Activated T-cell treated with anti-CD3 and anti-CD28 coated beads, Interleukin-2, amount 50 U/mL, for 48 hours (primary cell): ENCODE results near the gene DTX1.
"Not testable (repeated sequence)": the region's sequence is repeated elsewhere in the genome, so short reads cannot be mapped to it uniquely, and the experiment has no call there.

Source experiments
- DNase-seq, 2 experiments: peaks; one replicate each; pipeline ENCODE4 v3.0.0-alpha.2; 2020

Gene DTX1

DNA sequence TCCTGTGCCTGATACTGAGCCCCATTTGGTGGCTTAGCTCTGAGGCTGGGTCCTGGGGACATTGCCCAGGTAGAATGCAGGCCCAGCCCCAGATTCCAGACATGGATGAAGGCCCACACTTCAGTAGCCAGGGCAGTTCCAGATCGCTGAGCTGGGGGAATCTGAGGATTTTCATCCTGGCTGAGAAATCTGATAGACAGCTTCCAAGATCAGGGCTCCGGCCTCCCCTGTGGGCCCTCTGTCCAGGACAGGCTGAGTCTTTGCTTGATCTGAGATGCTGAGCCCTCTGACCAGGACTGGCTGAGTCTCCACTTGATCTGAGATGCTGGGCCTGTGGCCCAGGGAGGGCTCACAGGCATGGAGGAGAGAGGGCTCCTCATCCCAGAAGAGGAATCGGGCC, 82.3 kb downstream of the DTX1 start:
- DNase-seq, result no peak

DNA sequence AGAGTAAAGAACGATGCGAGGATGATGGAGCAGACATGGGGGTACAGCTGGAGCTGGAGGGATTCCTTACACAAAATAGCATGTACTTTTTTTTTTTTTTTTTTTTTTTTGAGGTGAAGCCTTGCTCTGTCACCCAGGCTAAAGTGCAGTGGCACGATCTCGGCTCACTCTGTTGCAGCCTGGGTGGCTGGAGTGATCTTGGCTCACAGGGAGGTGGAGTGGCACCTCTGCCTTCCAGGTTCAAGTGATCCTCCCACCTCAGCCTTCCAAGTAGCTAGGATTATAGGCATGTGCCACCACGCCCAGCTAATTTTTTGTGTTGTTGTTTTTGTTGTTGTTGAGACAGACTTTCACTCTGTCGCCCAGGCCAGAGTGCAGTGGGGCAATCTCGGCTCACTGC, 84.2 kb downstream of the DTX1 start:
- DNase-seq, result no peak

DNA sequence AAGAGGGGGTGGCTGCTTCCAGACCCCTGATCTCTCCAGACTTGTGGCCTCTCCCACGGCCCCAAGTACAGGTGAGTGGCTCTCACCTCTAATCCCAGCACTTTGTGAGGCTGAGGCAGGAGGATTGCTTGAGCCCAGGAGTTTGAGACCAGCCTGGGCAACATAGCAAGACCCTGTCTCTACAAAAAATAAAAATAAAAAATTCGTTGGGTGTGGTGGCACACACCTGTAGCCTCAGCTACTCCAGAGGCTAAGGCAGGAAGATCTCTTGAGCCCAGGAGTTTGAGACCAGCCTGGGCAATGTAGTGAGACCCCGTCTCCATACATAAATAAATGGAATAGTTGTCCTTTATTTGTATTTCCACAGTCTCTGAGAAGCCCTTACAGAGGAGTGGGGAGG, 85.2 kb downstream of the DTX1 start:
- not testable (repeated sequence) for DNase-seq

DNA sequence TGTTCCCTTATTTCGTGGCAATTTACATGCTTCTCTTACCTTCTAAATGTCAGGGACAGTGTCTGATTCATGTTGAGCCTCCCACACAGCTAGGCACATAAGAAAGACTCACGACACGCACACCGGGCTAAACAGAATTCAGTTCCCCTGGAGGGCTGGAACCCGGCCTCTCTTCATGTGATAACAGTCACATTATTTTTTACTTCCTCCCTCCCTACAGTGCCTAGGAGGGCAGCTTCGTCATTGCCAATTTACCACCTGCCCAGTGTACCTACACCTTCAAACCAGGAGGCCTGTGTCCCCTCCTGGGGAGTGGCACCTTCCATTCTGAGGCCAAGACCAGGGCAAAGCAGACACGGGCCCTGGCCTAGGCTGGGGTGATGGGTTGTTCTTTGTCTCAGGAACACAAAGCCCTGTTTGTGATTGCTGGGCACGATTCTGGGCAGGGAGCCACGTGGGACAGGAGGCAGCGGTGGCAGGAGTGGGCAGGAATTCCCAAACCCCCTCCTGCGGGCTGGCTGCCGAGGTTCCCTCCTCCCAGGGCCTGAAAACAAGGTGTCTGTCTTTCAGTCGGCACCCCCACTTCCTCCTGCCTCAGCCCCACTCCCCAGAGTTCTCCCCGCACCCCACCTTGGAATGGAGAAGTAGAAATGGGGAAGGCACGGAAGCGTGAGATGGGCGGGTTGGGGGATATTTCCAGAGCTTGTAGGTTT, 85.8 kb downstream of the DTX1 start:
- peak in 1 of 2 experiments; percentile 52 for DNase-seq

DNA sequence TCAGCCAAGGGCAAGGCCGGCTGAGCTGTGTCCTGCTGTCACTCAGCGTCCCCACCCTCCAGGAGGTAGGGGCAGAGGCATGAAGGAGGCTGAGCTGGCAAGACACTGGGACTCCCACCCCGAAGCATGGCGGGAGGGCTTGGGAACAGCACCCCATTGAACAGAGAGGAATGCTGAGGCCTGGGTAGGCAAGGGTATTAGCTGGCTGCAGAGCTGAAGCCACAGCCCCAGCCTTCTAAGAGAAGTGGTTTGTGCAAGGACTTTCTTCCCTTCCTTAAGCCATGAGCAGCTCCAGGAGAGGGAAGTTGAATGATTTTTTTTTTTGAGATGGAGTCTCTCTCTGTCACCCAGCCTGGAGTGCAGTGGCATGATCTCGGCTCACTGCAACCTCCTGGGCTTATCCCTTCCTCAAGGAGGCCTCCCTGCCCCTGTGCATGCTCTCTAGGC, 86.4 kb downstream of the DTX1 start:
- no peak for DNase-seq

DNA sequence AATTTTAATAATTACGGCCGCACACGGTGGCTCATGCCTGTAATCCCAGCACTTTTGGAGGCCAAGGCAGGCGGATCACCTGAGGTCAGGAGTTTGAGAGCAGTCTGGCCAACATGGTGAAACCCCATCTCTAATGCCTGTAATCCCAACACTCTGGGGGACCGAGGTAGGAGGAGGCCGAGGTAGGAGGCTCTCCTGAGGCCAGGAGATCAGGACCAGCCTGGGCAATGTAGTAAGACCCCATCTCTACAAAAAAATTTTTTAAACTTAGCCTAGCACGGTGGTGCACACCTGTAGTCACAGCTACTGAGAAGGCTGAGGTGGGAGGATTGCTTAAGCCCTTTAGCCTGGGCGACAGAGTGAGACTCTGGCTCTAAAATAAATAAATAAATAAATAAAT, 87.4 kb downstream of the DTX1 start:
- no peak for DNase-seq

DNA sequence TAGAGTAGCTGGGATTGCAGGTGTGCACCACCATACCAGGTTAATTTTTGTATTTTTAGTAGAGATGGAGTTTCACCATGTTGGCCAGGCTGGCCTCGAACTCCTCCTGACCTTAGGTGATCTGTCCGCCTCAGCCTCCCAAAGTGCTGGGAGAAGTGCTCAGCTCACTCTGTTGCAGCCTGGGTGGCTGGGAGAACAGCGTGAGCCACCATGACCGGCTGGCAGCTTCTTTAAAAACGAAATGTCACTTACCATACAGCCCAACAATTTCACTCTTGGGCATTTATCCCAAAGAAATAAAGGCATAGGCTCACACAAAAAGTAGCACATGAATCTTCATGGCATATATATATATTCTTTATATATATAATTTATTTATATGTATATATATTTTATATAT, 88.3 kb downstream of the DTX1 start:
- no peak for DNase-seq

DNA sequence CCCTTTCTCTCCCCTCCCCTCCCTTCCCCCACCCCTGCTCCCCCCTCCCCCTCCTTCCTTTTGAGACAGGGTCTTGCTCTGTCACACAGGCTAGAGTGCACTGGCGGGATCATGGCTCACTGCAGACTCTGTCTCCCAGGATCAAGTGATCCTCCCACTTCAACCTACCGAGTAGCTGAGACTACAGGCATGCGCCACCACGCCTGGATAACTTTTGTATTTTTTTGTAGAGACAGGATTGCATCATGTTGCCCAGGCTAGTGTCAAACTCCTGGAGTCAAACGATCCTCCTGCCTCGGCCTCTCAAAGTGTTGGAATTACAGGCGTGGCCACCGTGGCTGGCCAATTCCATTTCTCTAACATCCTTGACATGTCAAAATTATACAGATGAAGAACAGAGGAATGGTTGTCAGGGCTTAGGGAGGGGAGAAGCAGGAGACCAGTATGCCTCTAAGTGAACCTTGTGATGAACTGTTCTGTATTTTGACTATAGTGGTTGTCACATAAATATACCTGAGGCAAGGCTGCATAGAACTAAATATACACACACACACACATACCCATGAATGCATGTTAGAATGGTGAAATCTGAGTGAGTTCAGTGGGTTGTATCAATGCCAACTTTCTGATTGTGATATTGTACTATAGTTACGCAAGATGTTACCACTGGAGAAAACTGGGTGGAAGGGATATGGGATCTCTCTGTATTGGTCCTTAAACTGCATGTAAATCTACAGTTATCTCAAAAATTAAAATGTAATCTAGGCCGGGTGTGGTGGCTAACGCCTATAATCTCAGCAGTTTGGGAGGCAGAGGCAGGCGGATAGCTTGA, 89.4 kb downstream of the DTX1 start:
- no peak for DNase-seq

DNA sequence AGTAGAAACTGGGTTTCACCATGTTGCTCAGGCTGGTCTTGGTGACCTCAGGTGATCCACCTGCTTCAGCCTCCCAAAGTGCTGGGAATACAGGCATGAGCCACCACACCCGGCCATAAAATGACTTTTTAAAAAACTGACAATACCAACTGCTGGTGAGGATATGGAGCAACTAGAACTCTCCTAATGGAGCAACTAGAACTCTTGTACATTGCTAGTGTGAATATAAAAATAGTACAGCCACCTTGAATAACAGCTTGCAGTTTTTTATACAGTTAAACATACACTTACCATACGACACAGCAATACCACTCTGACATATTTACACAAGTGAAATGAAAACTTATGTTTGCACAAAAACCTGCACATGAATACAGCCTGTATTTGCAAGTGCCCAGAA, 90.5 kb downstream of the DTX1 start:
- no peak for DNase-seq
